ENCODE results near the gene PRCC.

PRCC gene

GRCh38 chr1:156808186-156809030 is 41.1 kb downstream of the PRCC start:
- H3K27ac ChIP-seq (ENCODE audit: low read depth, low read length, poor library complexity, severe bottlenecking), result no peak overlapping the region
- TF ChIP-seq CTCF (IDR thresholded peaks at IDR 0.05; ENCODE audit: low read length) (no peak), EZH2 (IDR thresholded peaks at IDR 0.05; ENCODE audit: borderline replicate concordance, low read length) (no peak)

GRCh38 chr1:156809281-156809680 is 41.9 kb downstream of the PRCC start:
- Histone ChIP-seq H3K9me3 (ENCODE audit: low read length) (no peaks in the 10 kb centered on the region), H3K4me3 (ENCODE audit: low read depth, low read length, poor library complexity, severe bottlenecking) (no peak overlapping the region), H3K4me1 (ENCODE audit: insufficient read depth, low read length, severe bottlenecking) (peaks cover 13% of the 10 kb centered on the region), H3K36me3 (ENCODE audit: insufficient read depth, low read length) (no peaks in the 10 kb centered on the region), H3K9ac (ENCODE audit: low read length) (no peak overlapping the region), H3K4me2 (ENCODE audit: low read length) (no peak overlapping the region), H3F3A (ENCODE audit: insufficient read depth, low read length) (no peaks in the 10 kb centered on the region), H3K27me3 (ENCODE audit: insufficient read depth, low read length) (no peaks in the 10 kb centered on the region), H3K9me2 (ENCODE audit: low read depth, low read length) (no peaks in the 10 kb centered on the region), H4K20me1 (ENCODE audit: insufficient read depth, low read length) (no peaks in the 10 kb centered on the region), H2AFZ (ENCODE audit: low read length) (no peak overlapping the region), H3K79me2 (ENCODE audit: insufficient read depth, low read length) (no peaks in the 10 kb centered on the region), H3K27ac (ENCODE audit: low read depth, low read length, poor library complexity, severe bottlenecking) (no peak overlapping the region)
- TF ChIP-seq EZH2 (IDR thresholded peaks at IDR 0.05; ENCODE audit: borderline replicate concordance, low read length), result no peak
- TF ChIP-seq CTCF (IDR thresholded peaks at IDR 0.05; ENCODE audit: low read length), result no peak

More at GRCh38 chr1:156808186-156809030, 41.1 kb downstream of the PRCC start:
- no peaks in the 10 kb centered on the region for H4K20me1 ChIP-seq (ENCODE audit: insufficient read depth, low read length)
- H3K4me3 ChIP-seq (ENCODE audit: low read depth, low read length, poor library complexity, severe bottlenecking), result no peak overlapping the region
- no peaks in the 10 kb centered on the region for H3K36me3 ChIP-seq (ENCODE audit: insufficient read depth, low read length)
- H3K9me3 ChIP-seq (ENCODE audit: low read length), result no peaks in the 10 kb centered on the region
- H2AFZ ChIP-seq (ENCODE audit: low read length), result no peak overlapping the region
- H3K27me3 ChIP-seq (ENCODE audit: insufficient read depth, low read length), result no peaks in the 10 kb centered on the region
- no peak overlapping the region for H3K9ac ChIP-seq (ENCODE audit: low read length)
- H3K79me2 ChIP-seq (ENCODE audit: insufficient read depth, low read length), result no peaks in the 10 kb centered on the region
- H3K4me2 ChIP-seq (ENCODE audit: low read length), result no peak overlapping the region
- H3F3A ChIP-seq (ENCODE audit: insufficient read depth, low read length), result no peaks in the 10 kb centered on the region
- H3K9me2 ChIP-seq (ENCODE audit: low read depth, low read length), result no peaks in the 10 kb centered on the region
- H3K4me1 ChIP-seq (ENCODE audit: insufficient read depth, low read length, severe bottlenecking), result peaks cover 5% of the 10 kb centered on the region

- Histone ChIP-seq H3K9ac (ENCODE audit: low read length) (no peak overlapping the region), H3K79me2 (ENCODE audit: insufficient read depth, low read length) (no peaks in the 10 kb centered on the region), H3K9me3 (ENCODE audit: low read length) (no peaks in the 10 kb centered on the region), H4K20me1 (ENCODE audit: insufficient read depth, low read length) (no peaks in the 10 kb centered on the region), H3K27ac (ENCODE audit: low read depth, low read length, poor library complexity, severe bottlenecking) (no peak overlapping the region), H3K4me2 (ENCODE audit: low read length) (no peak overlapping the region), H3K4me1 (ENCODE audit: insufficient read depth, low read length, severe bottlenecking) (peaks cover 14% of the 10 kb centered on the region), H3K4me3 (ENCODE audit: low read depth, low read length, poor library complexity, severe bottlenecking) (no peak overlapping the region), H3K9me2 (ENCODE audit: low read depth, low read length) (no peaks in the 10 kb centered on the region), H3F3A (ENCODE audit: insufficient read depth, low read length) (no peaks in the 10 kb centered on the region), H3K36me3 (ENCODE audit: insufficient read depth, low read length) (no peaks in the 10 kb centered on the region), H2AFZ (ENCODE audit: low read length) (no peak overlapping the region), H3K27me3 (ENCODE audit: insufficient read depth, low read length) (no peaks in the 10 kb centered on the region)
- no peak for TF ChIP-seq EZH2 (IDR thresholded peaks at IDR 0.05; ENCODE audit: borderline replicate concordance, low read length)
- no peak for TF ChIP-seq CTCF (IDR thresholded peaks at IDR 0.05; ENCODE audit: low read length)
Measured at GRCh38 chr1:156809711-156810366, 42.5 kb downstream of the PRCC start.
